Mesothelial cell of epicardium (in vitro differentiated cells): ENCODE results near the gene RCOR3. TPM values are rescaled to one million over a fixed set of nuclear protein-coding genes. Genes with fewer than 3 reads are reported as not detected.

Source experiments
- DNase-seq, 2 experiments: peaks; one replicate each; pipeline ENCODE4 v3.0.0; 2021; ENCODE audit warnings: low spot score in 2 of 2; ENCODE audit not compliant: unreplicated experiment in 2 of 2
- H3K27ac Mint-ChIP-seq: 2 replicates; pipeline ENCODE4 v1.8.0; 2021; ENCODE audit warnings: mixed read lengths
- H3K27me3 Mint-ChIP-seq: 2 replicates; pipeline ENCODE4 v1.8.0; 2021; ENCODE audit warnings: low read depth, mixed read lengths
- H3K36me3 Mint-ChIP-seq: 2 replicates; pipeline ENCODE4 v1.8.0; 2021; ENCODE audit warnings: mixed read lengths
- H3K4me1 Mint-ChIP-seq: 2 replicates; pipeline ENCODE4 v1.8.0; 2021; ENCODE audit warnings: mixed read lengths
- H3K4me3 Mint-ChIP-seq: 2 replicates; pipeline ENCODE4 v1.8.0; 2021; ENCODE audit warnings: mild to moderate bottlenecking, moderate library complexity, mixed read lengths
- H3K9me3 Mint-ChIP-seq: 2 replicates; pipeline ENCODE4 v1.8.0; 2021; ENCODE audit warnings: mixed read lengths
- CTCF ChIP-seq: fragments of 200-600 bp; sonication (generic); IDR thresholded peaks from one replicate; pipeline ENCODE4 v1.5.0; 2021; ENCODE audit warnings: antibody characterized with exemption; ENCODE audit not compliant: unreplicated experiment
- total RNA-seq: library from RNA; stranded (reverse); gene quantifications from 3 replicates; pipeline ENCODE4 v1.2.1, GENCODE V29; 2021

The RCOR3 gene
- total RNA-seq, 1 donor from 2014 or later: 78.7 TPM

GRCh38 chr1:211356723-211357407, 97.7 kb downstream of the RCOR3 start:
- H3K4me3 Mint-ChIP-seq: no peak overlapping the region
- H3K27ac Mint-ChIP-seq: no peak overlapping the region
- peaks cover 5% of the 10 kb centered on the region for H3K4me1 Mint-ChIP-seq
- H3K27me3 Mint-ChIP-seq: no peaks in the 10 kb centered on the region
- no peak for DNase-seq
- H3K36me3 Mint-ChIP-seq: peaks cover 41% of the 10 kb centered on the region
- TF ChIP-seq CTCF: no peak
- H3K9me3 Mint-ChIP-seq: peaks cover 9% of the 10 kb centered on the region

GRCh38 chr1:211358685-211359084, 99.5 kb downstream of the RCOR3 start:
- TF ChIP-seq CTCF: no peak
- DNase-seq: no peak
- no peaks in the 10 kb centered on the region for H3K9me3 Mint-ChIP-seq
- no peak overlapping the region for H3K4me3 Mint-ChIP-seq
- no peaks in the 10 kb centered on the region for H3K27me3 Mint-ChIP-seq
- H3K27ac Mint-ChIP-seq: no peak overlapping the region
- H3K4me1 Mint-ChIP-seq: peaks cover 5% of the 10 kb centered on the region
- H3K36me3 Mint-ChIP-seq: peaks cover 28% of the 10 kb centered on the region

- TF ChIP-seq CTCF: no peak
- Mint-ChIP-seq H3K27me3 (no peaks in the 10 kb centered on the region), H3K27ac (peak overlapping the region; percentile 10), H3K36me3 (peaks cover 27% of the 10 kb centered on the region), H3K4me3 (no peak overlapping the region), H3K4me1 (peaks cover 5% of the 10 kb centered on the region), H3K9me3 (no peaks in the 10 kb centered on the region)
- no peak for DNase-seq
Observed at GRCh38 chr1:211359876-211360275, 100.7 kb downstream of the RCOR3 start.

- H3K27ac Mint-ChIP-seq: no peak overlapping the region
- H3K36me3 Mint-ChIP-seq: peaks cover 27% of the 10 kb centered on the region
- TF ChIP-seq CTCF: no peak
- peaks cover 5% of the 10 kb centered on the region for H3K4me1 Mint-ChIP-seq
- DNase-seq: no peak
- H3K9me3 Mint-ChIP-seq: no peaks in the 10 kb centered on the region
- H3K27me3 Mint-ChIP-seq: no peaks in the 10 kb centered on the region
- no peak overlapping the region for H3K4me3 Mint-ChIP-seq
Observed at GRCh38 chr1:211361202-211361601, 102.0 kb downstream of the RCOR3 start.

Other genes starting within 250 kb of the RCOR3 start
- gene KCNH1, start 125.2 kb upstream of the RCOR3 start, total RNA-seq: 0.04 to 0.34 TPM (median 0.29 TPM) in 3 replicates
- 45.6 to 47.6 TPM (median 46.6 TPM) in 3 replicates for gene TRAF5, start 67.5 kb downstream of the RCOR3 start, total RNA-seq
- 0.09 to 0.13 TPM (median 0.11 TPM) in 3 replicates for gene RD3, start 232.8 kb downstream of the RCOR3 start, total RNA-seq